ENCODE measurements around the gene ZNF442.
A peak's percentile ranks its signal among the peaks of the same experiment; 100 is the strongest.
"Not testable (repeated sequence)": the region's sequence is repeated elsewhere in the genome, so short reads cannot be mapped to it uniquely, and the experiment has no call there.

The ZNF442 gene

DNA sequence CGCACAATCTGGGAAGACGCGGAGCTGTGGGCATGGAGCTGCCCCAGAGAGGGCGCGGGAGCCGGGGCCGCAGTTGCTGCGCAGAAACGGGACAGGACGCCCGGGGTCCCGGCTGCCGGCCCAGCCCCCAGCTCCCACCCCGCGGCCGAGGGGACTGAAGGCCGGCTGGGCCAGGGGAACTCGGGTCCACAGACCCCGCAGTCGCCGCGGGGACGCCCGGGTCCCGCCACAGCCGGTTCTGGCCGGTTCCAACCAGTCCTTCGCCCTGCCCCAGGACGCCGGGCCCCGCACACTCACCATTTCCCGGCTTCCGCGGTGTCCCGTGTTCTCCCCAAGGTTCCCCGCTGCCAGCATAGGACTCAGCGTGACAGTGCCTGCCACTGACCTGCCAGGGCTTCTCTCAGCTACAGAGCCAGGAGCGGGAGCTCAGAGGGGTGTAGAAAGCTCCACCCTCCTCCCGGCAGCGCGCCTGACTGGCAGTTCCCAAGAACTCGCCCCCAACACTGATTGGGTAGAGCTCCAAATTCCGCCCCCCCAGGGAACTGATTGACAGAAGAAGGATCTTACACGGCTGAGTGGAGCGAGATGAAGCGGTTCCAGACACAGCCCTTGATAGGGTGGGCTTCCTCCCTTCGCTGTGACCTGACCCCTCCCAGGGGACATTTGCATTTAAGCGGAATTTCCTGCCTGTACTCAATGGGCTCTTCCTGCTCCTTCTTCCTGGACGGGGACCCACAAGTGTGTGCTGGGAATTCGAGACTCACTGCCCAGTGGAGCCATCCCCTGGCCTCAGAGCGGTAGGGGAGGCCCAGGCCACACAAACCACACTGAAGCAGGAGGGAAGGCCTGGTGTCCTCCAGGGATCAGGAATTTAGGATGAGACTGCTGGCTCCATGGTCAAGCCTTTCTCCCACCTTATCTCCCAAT, at the start of gene ZNF442:
ZNF442 (minus strand) TSS at position 448 of the 927 bp plus-strand sequence. CDS start 2,052 bp downstream, outside the sequence.
- DNase-seq = peak; percentile 95

DNA sequence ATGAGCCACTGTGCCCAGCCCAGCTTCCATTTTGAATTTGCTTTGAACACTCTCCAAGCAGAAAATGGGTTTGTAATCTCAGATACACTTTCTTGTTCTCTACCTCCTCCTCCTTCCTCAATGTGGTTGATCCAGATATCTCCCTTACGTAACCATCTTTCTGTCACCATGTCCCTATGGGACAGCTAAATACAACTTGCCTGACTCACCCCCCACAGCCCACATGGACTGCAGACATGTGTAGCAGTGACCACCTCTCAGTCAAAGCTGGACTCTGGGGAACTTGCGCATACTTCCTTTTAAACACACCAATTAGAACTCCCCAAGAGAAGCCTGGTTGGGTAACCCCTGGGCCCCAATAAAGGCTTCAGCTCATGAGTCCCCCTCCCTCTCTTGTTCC, 46.4 kb upstream of the ZNF442 start:
- no peak for DNase-seq

DNA sequence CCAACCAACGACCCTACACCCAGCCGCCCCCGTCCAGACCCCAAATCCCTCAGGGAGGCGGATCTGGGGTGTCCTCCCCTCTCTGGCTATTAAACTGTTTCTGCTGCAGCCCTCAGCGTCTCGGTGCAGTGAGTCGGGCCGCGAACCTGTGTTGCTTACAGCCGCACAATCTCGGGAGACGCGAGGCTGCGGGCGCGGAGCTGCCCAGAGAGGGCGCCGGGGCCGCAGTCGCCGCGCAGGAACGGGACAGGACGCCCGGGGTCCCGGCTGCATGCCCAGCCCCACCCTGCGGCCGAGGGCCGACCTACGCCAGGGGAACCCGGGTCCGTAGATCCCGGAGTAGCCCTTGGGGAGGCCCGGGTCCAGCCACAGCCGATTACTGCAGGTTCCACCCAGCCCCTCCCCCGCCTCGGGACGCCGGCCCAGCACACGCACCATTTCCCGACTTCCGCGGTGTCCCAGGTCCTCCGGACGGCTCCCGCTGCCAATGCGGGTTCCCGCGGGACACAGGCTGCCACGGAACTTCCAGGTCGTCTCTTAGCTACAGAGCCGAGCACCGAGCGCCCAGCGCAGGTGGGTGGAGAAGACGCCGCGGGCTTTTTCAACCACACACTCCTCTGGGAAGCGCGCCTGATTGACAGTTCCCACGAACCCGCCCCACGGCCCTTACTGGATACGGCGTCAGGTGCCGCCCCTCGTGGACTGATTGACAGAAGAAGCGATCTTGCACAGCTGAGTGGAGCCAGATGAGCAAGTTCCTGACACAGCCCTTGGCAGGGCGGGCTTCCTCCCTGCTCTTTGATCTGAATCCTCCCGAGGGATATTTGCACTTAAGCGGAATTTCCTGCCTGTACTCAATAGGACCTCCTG, 35.4 kb upstream of the ZNF442 start, which contains the start of gene ZNF799:
ZNF799 (minus strand) TSS at position 639 of the 870 bp plus-strand sequence; CDS start at position 438, 201 bp downstream.
- DNase-seq = peak; percentile 93

DNA sequence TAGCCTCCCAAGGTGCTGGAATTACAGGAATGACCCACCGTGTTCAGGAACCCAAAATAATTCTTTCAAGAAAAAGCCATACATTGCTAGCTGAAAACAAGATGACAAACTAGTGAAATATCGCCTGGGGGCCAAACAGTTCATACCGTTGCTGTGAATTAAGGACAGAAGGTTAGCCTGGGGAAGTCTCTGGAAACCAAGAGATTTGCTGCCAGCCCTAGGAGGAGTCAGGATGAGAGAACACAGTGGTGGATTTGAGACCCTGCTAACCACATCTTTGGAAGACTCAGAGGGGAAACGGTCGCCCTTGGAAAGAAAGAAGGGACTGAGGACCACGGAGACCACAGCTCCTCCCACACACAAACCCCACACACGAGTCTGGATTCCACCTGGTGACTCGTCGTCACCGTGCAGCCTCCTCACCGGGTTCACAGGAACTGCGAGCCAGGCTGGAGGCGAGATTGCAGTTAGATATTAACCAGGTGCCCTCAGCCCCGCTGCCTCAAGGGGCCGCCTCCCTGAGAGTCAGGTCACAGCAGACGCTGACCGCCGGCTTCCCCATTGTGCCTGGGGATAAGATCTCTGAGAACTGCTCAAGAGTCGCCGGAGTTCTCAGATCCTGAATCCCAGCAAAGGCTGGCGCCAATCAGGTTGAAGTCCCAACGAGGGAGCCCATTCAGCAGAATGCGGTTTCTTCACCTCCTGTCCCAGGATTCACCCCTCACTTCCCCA, 34.6 kb upstream of the ZNF442 start:
- not testable (repeated sequence) for DNase-seq

DNA sequence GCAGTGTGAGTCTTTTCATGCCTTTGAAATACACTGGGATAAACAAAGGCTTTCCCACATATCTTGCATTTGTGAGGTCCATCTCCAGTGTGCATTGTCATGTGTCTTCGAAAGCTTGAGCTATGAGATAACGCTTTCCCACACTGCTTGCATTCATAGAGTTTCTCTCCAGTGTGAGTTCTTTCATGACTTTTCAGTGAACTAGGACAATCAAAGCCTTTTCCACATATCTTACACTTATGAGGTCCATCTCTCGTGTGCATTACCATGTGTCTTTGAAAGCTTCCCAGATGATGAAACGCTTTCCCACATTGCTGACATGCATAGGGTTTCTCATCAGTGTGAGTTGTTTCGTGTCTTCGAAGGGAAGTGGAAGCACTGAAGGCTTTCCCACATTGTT, 25.7 kb upstream of the ZNF442 start:
- DNase-seq = not testable (repeated sequence)

DNA sequence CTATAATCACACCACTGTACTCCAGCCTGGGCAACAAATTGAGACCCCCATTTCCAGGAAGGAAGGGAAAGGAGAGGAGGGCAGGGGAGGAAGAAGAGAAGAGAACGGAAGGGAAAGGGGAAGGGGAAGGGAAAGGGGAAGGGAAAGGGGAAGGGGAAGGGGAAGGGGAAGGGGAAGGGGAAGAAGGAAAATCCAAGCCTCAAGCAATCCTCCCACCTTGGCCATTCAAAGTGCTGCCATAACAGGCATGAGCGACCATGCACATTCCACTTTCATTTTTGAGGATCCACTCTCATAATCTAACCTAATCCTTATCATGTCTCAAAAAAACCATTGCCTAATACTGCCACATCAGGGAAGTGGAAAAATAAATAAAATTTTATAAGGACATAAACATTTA, 20.9 kb upstream of the ZNF442 start:
- DNase-seq = not testable (repeated sequence)

DNA sequence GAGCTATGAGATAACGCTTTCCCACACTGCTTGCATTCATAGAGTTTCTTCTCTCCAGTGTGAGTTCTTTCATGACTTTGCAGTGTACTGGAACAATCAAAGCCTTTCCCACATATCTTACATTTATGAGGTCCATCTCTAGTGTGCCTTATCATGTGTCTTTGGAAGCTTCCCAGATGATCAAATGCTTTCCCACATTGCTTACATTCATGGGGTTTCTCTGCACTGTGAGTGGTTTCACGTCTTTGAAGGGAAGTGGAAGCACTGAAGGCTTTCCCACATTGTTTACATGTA, 14.9 kb upstream of the ZNF442 start:
- no peak for DNase-seq

DNA sequence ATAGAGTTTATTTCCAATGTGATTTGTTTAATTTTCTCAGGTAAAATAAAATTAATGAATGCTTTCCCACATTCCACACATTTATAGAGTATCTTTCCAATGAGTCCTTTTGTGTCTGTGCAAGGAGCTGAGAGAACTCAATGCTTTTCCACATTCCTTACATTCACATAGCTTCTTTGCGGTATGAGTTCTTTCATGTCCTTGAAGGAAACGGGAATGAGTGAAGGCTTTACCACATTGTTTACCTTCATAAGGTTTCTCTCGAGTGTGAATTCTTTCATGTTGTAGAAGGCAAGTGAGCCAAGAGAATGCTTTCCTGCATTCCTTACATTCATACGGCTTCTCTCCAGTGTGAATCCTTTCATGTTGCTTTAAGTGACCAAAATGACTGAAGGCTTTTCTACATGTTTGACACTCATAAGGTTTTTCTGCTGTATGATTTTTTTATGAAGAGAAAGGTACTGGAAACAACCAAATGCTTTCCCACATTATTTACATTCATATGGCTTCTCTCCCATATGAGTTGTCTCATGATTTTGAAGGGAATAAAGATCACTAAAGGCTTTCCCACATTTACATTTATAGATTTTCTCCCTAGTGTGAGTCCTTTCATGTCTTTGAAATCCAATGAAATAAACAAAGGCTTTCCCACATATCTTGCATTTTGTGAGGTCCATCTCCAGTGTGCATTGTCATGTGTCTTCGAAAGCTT, 14.4 kb upstream of the ZNF442 start:
- DNase-seq = no peak

DNA sequence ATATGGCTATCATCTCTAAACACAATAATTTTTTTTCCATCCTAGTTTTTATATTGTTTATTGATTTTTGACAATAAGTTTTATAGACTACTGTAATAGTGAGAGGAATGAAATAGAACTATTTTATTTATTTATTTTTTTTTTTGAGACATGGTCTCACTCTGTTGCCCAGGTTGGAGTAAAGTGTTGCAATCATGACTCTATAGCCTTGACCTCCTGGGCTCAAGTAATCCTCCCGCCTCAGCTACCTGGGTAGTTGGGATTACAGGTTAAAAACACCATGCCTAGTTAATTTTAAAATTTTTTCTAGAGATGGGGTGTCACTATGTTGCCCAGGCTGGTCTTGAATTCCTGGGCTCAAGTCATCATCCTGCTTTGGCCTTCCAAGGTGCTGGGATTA, 8.5 kb upstream of the ZNF442 start:
- no peak for DNase-seq

DNA sequence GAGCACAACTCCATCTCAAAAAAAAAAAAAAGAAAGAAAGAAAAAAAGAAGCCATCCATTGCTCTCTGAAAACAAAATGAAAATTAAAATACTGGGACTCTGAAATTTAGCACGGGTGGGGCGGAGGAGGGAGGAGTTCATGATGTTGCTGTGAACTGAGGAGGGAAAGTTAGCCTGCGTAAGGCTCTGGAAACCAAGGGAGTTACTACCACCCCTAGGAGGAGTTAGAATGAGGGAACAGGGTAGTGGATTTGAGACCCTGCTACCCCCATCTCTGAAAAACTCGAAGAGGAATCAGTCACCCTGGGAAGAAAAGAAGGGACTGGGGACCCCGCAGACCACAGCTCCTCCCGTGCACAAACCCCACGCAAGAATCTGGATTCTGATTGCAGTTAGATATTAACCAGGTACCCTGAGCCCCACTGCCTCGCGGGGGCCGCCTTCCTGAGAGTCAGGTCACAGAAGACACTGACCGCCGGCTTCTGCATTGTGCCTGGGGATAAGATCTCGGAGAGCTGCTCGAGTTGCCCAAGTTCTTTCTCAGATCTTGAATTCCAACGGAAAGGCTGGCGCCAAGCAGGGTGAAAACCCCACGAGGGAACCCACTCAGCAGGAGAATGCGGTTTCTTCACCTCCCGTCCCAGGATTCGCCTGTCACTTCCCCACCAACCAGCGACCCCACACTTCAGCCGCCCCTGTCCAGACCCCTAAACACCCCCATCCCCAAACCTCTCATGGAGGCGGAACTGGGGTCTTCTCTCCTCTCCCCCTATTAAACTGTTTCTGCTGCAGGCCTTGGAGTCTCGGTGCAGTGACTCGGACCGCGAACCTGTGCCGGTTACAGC, 870 bp downstream of the ZNF442 start:
- no peak for DNase-seq

DNA sequence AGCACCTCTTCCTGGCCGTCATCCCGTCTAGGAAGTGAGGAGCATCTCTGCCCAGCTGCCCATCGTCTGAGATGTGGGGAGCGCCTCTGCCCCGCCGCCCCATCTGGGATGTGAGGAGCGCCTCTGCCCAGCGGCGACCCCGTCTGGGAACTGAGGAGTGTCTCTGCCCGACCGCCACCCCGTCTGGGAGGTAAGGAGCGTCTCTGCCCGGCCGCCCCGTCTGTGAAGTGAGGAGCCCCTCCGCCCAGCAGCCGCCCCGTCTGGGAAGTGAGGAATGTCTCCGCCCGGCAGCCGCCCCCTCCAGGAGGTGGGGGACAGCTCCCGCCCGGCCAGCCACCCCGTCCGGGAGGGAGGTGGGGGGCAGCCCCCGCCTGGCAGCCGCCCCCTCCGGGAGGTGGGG, 3.2 kb downstream of the ZNF442 start:
- not testable (repeated sequence) for DNase-seq

DNA sequence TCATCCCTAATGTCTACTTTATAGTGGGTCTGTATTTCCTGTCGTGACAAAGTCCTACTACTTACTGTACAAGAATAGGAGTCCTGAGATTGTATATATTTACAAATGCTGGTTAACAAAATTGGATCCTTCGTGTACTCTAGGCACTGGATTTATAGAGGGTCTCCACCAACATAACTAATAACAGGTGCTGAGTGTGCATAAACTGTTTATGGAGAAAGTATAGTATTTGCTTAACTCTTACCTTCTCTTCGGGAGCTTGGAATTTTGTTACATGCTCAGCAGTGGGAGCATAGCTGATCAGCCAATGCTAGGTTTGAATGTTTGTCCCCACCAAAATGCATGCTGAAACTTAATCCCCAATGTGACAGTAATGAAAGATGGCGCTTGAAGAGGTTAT, 12.1 kb downstream of the ZNF442 start:
- DNase-seq = no peak

DNA sequence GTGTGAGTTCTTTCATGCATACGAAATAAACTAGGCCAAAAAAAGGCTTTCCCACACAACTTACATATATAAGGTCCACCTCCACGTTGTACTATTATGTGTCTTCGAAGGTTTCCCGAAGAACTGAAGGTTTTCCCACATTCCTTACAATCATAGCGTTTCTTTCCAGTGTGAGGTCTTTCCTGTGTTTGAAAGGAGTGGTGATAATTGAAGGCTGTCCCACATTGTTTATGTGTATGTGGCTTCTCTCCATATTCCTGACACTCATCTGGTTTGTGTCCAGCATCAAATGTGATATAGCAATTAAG, 14.6 kb downstream of the ZNF442 start:
- DNase-seq = no peak

DNA sequence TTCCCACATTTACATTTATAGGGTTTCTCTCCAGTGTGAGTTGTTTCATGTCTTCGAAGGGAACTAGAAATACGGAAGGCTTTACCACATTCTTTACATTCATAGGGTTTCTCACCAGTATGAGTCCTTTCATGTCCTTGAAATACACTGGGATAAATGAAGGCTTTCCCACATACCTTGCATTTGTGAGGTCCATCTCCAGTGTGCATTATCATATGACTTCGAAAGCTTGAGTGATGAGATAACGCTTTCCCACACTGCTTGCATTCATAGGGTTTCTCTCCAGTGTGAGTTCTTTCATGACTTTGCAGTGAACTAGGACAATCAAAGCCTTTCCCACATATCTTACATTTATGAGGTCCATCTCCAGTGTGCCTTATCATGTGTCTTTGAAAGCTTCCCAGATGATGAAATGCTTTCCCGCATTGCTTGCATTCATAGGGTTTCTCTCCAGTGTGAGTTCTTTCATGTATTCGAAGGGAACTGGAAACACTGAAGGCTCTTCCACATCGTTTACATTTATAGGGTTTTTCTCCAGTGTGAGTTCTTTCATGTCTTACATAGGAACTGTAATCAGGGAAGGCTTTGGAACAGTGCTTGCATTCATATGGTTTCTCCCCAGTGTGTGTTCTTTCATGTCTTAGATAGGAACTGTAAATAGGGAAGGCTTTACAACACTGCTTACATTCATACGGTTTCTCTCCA, 15.1 kb downstream of the ZNF442 start:
- DNase-seq = no peak

DNA sequence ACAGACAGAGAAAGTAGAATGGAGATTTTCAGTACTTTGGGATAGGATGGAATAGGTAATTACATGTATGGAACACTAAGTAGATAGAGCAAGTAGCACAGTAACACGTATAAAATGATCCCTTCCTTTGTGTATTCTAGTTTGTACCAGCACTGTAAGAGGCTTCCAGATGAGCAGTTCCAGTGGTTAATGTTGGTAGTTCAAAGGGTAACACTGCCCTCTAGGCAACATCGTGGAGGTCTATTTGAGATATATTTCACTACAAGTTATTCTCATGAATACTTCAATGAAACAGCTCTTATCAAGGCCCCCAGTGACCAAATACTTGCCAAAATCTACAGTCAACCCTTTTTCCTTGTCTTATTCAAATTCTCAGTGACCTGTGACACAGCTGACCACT, 18.6 kb downstream of the ZNF442 start:
- no peak for DNase-seq

DNA sequence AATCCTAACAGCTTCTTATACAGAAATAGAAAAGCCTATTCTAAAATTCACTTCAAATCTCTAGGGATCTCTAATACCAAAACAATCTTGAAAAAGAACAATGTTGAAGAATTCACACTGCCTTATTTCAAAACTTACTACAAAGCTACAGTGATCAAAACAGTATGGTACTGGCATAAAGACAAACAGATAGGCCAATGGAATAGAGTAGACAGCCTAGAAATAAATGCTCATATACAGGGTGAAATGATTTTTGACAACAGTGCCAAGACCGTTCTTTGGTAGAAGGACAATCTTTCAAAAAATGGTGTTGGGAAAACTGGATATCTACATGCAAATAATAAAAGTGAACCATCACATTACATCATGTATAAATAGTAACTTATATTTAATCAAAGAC, 20.3 kb downstream of the ZNF442 start:
- no peak for DNase-seq

DNA sequence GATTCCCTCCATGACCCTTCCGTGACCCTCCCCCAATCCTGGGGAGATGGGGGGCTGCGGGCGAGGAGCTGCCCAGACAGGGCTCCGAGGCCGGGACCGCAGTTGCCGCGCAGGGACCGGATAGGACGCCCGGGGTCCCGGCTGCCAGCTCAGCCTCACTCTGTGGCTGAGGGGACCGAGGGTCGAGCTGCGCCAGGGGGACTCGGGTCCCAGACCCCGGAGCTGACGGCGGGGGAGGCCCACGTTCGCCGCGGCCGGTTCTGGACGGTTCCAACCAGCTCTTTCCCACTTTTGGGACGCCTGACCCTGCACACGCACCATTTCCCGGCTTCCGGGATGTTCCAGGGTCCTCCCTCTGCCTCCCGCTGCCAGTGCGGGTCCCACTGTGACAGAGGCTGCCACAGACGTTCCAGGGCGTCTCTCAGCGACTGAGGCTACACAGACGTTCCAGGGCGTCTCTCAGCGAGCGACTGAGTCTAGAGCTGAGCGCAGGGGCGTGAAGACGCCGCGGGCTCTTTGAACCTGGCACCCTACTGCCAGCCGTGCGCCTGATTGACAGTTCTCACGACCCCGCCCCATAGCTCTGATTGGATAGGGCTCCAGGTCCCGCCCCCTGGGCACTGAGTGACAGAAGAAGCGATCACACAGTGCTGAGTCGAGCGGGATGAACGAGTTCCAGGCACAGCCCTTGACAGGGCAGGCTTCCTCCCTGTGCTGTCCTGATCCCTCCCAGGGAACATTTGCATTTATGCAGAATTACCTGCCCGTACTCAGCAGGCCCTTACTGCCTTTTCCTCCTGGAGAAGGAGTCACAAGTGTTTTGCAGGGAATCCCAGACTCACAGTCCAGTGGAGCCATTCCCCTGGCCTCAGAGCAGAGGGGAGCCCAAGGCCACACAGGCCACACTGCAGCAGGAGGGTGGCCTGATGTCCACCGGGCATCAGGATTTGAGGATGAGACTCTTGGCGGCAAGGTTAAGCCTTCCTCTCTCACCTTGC, 32.0 kb downstream of the ZNF442 start, which contains the start of gene ZNF563:
ZNF563 (minus strand) TSS at position 472 of the 998 bp plus-strand sequence; CDS start at position 321, 151 bp downstream.
- DNase-seq = peak; percentile 91

DNA sequence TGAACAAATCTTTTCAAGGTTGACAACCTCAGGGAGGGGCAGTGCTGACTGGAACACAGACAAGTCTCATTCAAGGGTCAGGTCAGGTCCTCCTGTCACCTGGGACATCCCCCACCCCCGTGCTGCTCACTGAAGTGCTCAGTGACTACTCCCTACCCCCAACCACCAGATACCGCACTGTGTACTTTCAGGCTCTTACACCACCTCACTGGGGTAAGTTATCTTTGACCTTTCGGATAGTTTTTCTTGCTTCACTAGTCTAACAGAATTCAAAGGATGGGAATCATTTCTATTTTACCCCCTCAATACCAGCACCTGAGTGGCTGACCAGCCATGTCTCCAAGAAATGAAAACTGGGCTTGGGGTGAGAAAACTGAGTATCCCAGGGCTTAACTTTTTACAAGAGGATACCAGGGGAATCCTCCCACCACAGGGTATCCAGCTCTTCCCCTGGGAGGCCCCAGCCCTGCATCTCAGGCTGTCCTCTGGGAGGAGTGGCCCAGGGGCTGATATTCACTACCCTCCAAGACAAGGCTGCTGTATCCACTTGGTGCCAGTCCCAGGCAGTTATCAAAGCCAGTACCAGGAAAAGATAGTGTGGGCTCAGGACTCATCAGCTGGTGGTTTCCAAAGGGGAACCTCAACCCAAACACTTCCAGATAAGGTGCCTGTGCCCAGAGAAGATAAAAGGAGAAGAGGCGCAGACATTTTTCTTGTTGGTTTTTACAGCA, 34.1 kb downstream of the ZNF442 start:
- no peak for DNase-seq

DNA sequence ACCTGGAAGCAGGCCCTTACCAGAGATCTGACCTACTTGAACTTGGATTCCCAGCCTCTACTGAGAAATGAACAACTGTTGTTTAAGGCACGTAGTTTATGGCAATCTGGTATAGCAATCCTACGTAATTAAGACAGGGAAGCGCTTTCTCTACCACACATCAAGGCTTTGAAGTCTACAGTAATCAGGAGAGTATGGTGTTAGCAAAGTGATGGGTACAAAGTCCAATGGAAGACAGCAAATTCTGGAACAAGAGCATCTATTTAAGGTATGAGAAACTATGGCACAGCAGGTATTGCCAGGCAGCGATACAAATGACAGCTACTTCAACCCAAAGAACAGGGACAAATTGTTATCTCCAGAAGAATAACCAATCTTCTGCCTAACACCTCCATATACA, 35.1 kb downstream of the ZNF442 start:
- DNase-seq = no peak

Data from fibroblast of skin of right quadriceps (primary cell).